Spinal cord (tissue), 10 donors: ENCODE measurements around the gene DNAJA3. TPM values are rescaled to one million over a fixed set of nuclear protein-coding genes. Genes with fewer than 3 reads are reported as not detected.
A peak's percentile ranks its signal among the peaks of the same experiment; 100 is the strongest.

ENCODE experiments used
- DNase-seq, 6 donors: peaks; one replicate each; pipeline versions ENCODE4 v3.0.0 to v3.0.0-alpha.2; 2013 to 2015; ENCODE audit warnings: low spot score in 6 of 6, low read depth in 4 of 6
- H3K27ac ChIP-seq: one replicate; pipeline ENCODE4 v1.5.1; 2013; ENCODE audit warnings: low read depth, low read length, control low read depth
- H3K27me3 ChIP-seq: one replicate; pipeline ENCODE4 v1.6.1; 2013; ENCODE audit warnings: low read length; ENCODE audit not compliant: control insufficient read depth, insufficient read depth
- H3K36me3 ChIP-seq: one replicate; pipeline ENCODE4 v1.6.1; 2013; ENCODE audit warnings: low read length; ENCODE audit not compliant: control insufficient read depth, insufficient read depth
- H3K4me1 ChIP-seq: one replicate; pipeline ENCODE4 v1.6.1; 2013; ENCODE audit warnings: low read length; ENCODE audit not compliant: control insufficient read depth, insufficient read depth
- H3K4me3 ChIP-seq: one replicate; pipeline ENCODE4 v1.5.1; 2013; ENCODE audit warnings: low read depth, low read length, control low read depth
- H3K9me3 ChIP-seq: one replicate; pipeline ENCODE4 v1.6.1; 2013; ENCODE audit warnings: low read length; ENCODE audit not compliant: control insufficient read depth, insufficient read depth
- WGBS: methylation state at CpG from one replicate; pipeline ENCODE4 v1.1.5; 2013; ENCODE audit warnings: missing lambda C conversion rate; ENCODE audit not compliant: insufficient coverage; 5-methylcytosine and 5-hydroxymethylcytosine counted together
- polyA plus RNA-seq, 2 donors: library from polyadenylated mRNA; unstranded; fragments of 120-200 nt; gene quantifications; one replicate each; pipeline ENCODE4 v1.2.1, GENCODE V29; 2013; ENCODE audit not compliant: insufficient read length in 2 of 2
- total RNA-seq, 2 donors: library from RNA; depleted of rRNA in 1 of 2; stranded (reverse); fragments of 120-200 nt in 1 of 2; fragments of >200 nt in 1 of 2; gene quantifications; one replicate each; pipeline versions ENCODE4 v1.2.3 to v1.2.4, GENCODE V29; 2013 to 2014
- donor health status: healthy.

Gene DNAJA3
- total and polyA plus RNA-seq, 4 donors, result 35.4 to 45.0 (median 39.5) TPM

- no peaks in the 10 kb centered on the region for H3K9me3 ChIP-seq
- no peaks in the 10 kb centered on the region for H3K27me3 ChIP-seq
- no peak overlapping the region for H3K4me3 ChIP-seq
- no peaks in the 10 kb centered on the region for H3K4me1 ChIP-seq
- peaks cover 93% of the 10 kb centered on the region for H3K36me3 ChIP-seq
- H3K27ac ChIP-seq, result no peak overlapping the region
- no peak for DNase-seq
- whole genome bisulfite sequencing, result 73% methylated on average over 13 of the region's 14 CpGs
Observed at GRCh38 chr16:4450931-4451519, 25.4 kb downstream of the DNAJA3 start.

GRCh38 chr16:4452674-4453073 lies 27.0 kb downstream of the DNAJA3 start:
- H3K4me3 ChIP-seq, result no peak overlapping the region
- no peaks in the 10 kb centered on the region for H3K4me1 ChIP-seq
- DNase-seq, result no peak
- H3K36me3 ChIP-seq, result peaks cover 92% of the 10 kb centered on the region
- H3K27ac ChIP-seq, result no peak overlapping the region
- no peaks in the 10 kb centered on the region for H3K27me3 ChIP-seq
- H3K9me3 ChIP-seq, result no peaks in the 10 kb centered on the region
- WGBS, result 98% methylated on average over 4 of the region's 5 CpGs

GRCh38 chr16:4454623-4455022 lies 29.0 kb downstream of the DNAJA3 start:
- WGBS, result 90% methylated on average over 5 of the region's 9 CpGs
- no peaks in the 10 kb centered on the region for H3K9me3 ChIP-seq
- H3K36me3 ChIP-seq, result peaks cover 89% of the 10 kb centered on the region
- no peak overlapping the region for H3K27ac ChIP-seq
- no peak for DNase-seq
- no peaks in the 10 kb centered on the region for H3K27me3 ChIP-seq
- no peak overlapping the region for H3K4me3 ChIP-seq
- no peaks in the 10 kb centered on the region for H3K4me1 ChIP-seq

GRCh38 chr16:4455081-4455480 lies 29.4 kb downstream of the DNAJA3 start:
- Histone ChIP-seq H3K9me3 (no peaks in the 10 kb centered on the region), H3K4me3 (no peak overlapping the region), H3K27me3 (no peaks in the 10 kb centered on the region), H3K27ac (no peak overlapping the region), H3K36me3 (peaks cover 84% of the 10 kb centered on the region), H3K4me1 (no peaks in the 10 kb centered on the region)
- no peak for DNase-seq
- WGBS, result 88% methylated on average over 12 of the region's 14 CpGs

- Histone ChIP-seq H3K27me3 (no peaks in the 10 kb centered on the region), H3K4me3 (no peak overlapping the region), H3K27ac (no peak overlapping the region), H3K9me3 (no peaks in the 10 kb centered on the region), H3K36me3 (peaks cover 79% of the 10 kb centered on the region), H3K4me1 (peaks cover 3% of the 10 kb centered on the region)
- no peak for DNase-seq
- WGBS, result 79% methylated on average over 10 of the region's 10 CpGs
Observed at GRCh38 chr16:4455951-4456350, 30.3 kb downstream of the DNAJA3 start.

- DNase-seq, result no peak
- Histone ChIP-seq H3K27ac (peak overlapping the region; percentile 25), H3K4me1 (peaks cover 12% of the 10 kb centered on the region), H3K4me3 (no peak overlapping the region), H3K9me3 (no peaks in the 10 kb centered on the region), H3K36me3 (peaks cover 74% of the 10 kb centered on the region), H3K27me3 (no peaks in the 10 kb centered on the region)
- 86% methylated on average over 3 of the region's 5 CpGs for WGBS
Observed at GRCh38 chr16:4460936-4461249, 35.2 kb downstream of the DNAJA3 start.

- H3K27ac ChIP-seq, result peak overlapping the region; percentile 67
- H3K4me3 ChIP-seq, result no peak overlapping the region
- WGBS, result 49% methylated on average over 24 of the region's 27 CpGs
- no peaks in the 10 kb centered on the region for H3K27me3 ChIP-seq
- peak in 2 of 6 donors; percentile 56 to 58 for DNase-seq
- no peaks in the 10 kb centered on the region for H3K9me3 ChIP-seq
- H3K36me3 ChIP-seq, result peaks cover 76% of the 10 kb centered on the region
- peaks cover 12% of the 10 kb centered on the region for H3K4me1 ChIP-seq
Observed at GRCh38 chr16:4461250-4462085, 35.8 kb downstream of the DNAJA3 start.

GRCh38 chr16:4463522-4464163 lies 38.0 kb downstream of the DNAJA3 start:
- Histone ChIP-seq H3K27me3 (no peaks in the 10 kb centered on the region), H3K4me3 (no peak overlapping the region), H3K9me3 (no peaks in the 10 kb centered on the region), H3K4me1 (peaks cover 12% of the 10 kb centered on the region), H3K27ac (no peak overlapping the region), H3K36me3 (peaks cover 77% of the 10 kb centered on the region)
- WGBS, result 88% methylated on average over 22 of the region's 22 CpGs
- DNase-seq, result no peak

GRCh38 chr16:4465977-4466779 lies 40.5 kb downstream of the DNAJA3 start:
- Histone ChIP-seq H3K36me3 (peaks cover 76% of the 10 kb centered on the region), H3K4me1 (peaks cover 7% of the 10 kb centered on the region), H3K27me3 (no peaks in the 10 kb centered on the region), H3K9me3 (no peaks in the 10 kb centered on the region), H3K27ac (no peak overlapping the region), H3K4me3 (no peak overlapping the region)
- 97% methylated on average over 24 of the region's 32 CpGs for WGBS
- no peak for DNase-seq
